Natural killer cell treated with Interleukin-12 subunit alpha and Interleukin-12 subunit beta and Interleukin-15 and Interleukin-18, amount 100 ng/mL, for 72 hours (primary cell): ENCODE results near the gene S100A14. TPM values are rescaled to one million over a fixed set of nuclear protein-coding genes. Genes with fewer than 3 reads are reported as not detected.
"Not testable (repeated sequence)": the region's sequence is repeated elsewhere in the genome, so short reads cannot be mapped to it uniquely, and the experiment has no call there.

Source experiments
- ATAC-seq, 2 donors: fragments of 150-1000 bp; cut with Tn5 transposase in 1 of 2; sonication (Bioruptor Pico), chemical (Tn5 transposase) in 1 of 2; 2 replicates each; pipeline ENCODE4 v1.10.0; 2021
- DNase-seq: peaks from one replicate; pipeline ENCODE4 v3.0.0; 2022; ENCODE audit warnings: low spot score
- H3K27ac Mint-ChIP-seq, 2 donors: 1 replicate in 1 of 2; 2 replicates in 1 of 2; pipeline ENCODE4 v1.8.0; 2022; ENCODE audit warnings: mixed read lengths in 2 of 2, mild to moderate bottlenecking in 1 of 2, moderate library complexity in 1 of 2
- H3K27me3 Mint-ChIP-seq, 2 donors: 1 replicate in 1 of 2; 2 replicates in 1 of 2; pipeline ENCODE4 v1.8.0; 2022; ENCODE audit warnings: mixed read lengths in 2 of 2
- H3K36me3 Mint-ChIP-seq: one replicate; pipeline ENCODE4 v1.8.0; 2022; ENCODE audit warnings: mixed read lengths
- H3K4me1 Mint-ChIP-seq, 2 donors: 1 replicate in 1 of 2; 2 replicates in 1 of 2; pipeline ENCODE4 v1.8.0; 2022; ENCODE audit warnings: low read depth in 2 of 2, mixed read lengths in 2 of 2, mild to moderate bottlenecking in 1 of 2
- H3K4me3 Mint-ChIP-seq: one replicate; pipeline ENCODE4 v1.8.0; 2022; ENCODE audit warnings: mixed read lengths
- H3K9me3 Mint-ChIP-seq: 2 replicates; pipeline ENCODE4 v1.8.0; 2022; ENCODE audit warnings: mixed read lengths
- total RNA-seq, 2 donors: library from RNA; stranded (reverse); gene quantifications; one replicate each; pipeline ENCODE4 v1.2.3, GENCODE V29; 2022

The S100A14 gene
- total RNA-seq, 2 donors from 2014 or later = not detected

DNA sequence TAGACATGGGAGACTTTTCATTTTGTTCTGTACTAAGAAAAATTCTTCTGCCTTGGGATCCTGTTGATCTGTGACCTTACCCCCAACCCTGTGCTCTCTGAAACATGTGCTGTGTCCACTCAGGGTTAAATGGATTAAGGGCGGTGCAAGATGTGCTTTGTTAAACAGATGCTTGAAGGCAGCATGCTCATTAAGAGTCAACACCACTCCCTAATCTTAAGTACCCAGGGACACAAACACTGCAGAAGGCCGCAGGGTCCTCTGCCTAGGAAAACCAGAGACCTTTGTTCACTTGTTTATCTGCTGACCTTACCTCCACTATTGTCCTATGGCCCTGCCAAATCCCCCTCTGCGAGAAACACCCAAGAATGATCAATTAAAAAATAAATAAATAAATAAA, 32.6 kb downstream of the S100A14 start:
- H3K9me3 Mint-ChIP-seq, ATAC-seq, H3K27ac Mint-ChIP-seq, H3K4me1 Mint-ChIP-seq, H3K36me3 Mint-ChIP-seq, H3K4me3 Mint-ChIP-seq, DNase-seq: not testable (repeated sequence)
- H3K27me3 Mint-ChIP-seq = peaks cover 24 to 32% of the 10 kb centered on the region in 2 donors

GRCh38 chr1:153582836-153583235, 33.3 kb downstream of the S100A14 start:
- not testable (repeated sequence) for H3K36me3 Mint-ChIP-seq, H3K9me3 Mint-ChIP-seq, H3K4me1 Mint-ChIP-seq, DNase-seq, ATAC-seq, H3K4me3 Mint-ChIP-seq, H3K27ac Mint-ChIP-seq
- peaks cover 28 to 38% of the 10 kb centered on the region in 2 donors for H3K27me3 Mint-ChIP-seq

- Mint-ChIP-seq H3K36me3 (no peaks in the 10 kb centered on the region), H3K27ac (no peak overlapping the region), H3K4me3 (no peak overlapping the region), H3K9me3 (no peaks in the 10 kb centered on the region), H3K4me1 (no peaks in the 10 kb centered on the region), H3K27me3 (peaks cover 23 to 24% of the 10 kb centered on the region in 2 donors)
- ATAC-seq = no peak
- DNase-seq = no peak
These were observed 37.2 kb downstream of the S100A14 start for GRCh38 chr1:153578936-153579335.

DNA sequence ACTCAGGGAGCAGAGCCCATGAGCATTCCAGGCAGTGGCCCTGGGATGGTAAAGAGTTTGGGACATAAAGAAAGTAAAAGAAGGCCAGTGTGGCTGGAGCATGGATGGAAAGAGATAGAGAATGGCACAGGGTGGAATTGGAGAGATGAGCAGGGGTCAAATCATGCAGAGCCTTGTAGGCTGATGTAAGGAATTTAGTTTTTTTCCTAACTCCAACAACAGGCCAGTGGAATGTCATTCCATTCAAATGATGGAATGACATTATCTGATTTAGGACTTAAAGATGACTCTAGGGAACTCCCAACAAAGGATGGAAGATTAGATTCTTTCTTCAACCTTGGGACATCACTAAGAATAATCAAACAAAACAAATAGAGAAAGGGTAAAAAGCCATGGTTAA, 37.6 kb downstream of the S100A14 start:
- no peaks in the 10 kb centered on the region for H3K9me3 Mint-ChIP-seq
- no peaks in the 10 kb centered on the region for H3K36me3 Mint-ChIP-seq
- H3K27me3 Mint-ChIP-seq = peaks cover 23% of the 10 kb centered on the region in 2 donors
- H3K27ac Mint-ChIP-seq = no peak overlapping the region
- no peak overlapping the region for H3K4me3 Mint-ChIP-seq
- DNase-seq (no peak), ATAC-seq (no peak)
- H3K4me1 Mint-ChIP-seq = no peaks in the 10 kb centered on the region

- ATAC-seq (no peak), DNase-seq (no peak)
- H3K36me3 Mint-ChIP-seq = no peaks in the 10 kb centered on the region
- no peak overlapping the region for H3K4me3 Mint-ChIP-seq
- H3K27ac Mint-ChIP-seq = no peak overlapping the region
- H3K4me1 Mint-ChIP-seq = peaks cover 7 to 8% of the 10 kb centered on the region in 2 donors
- H3K9me3 Mint-ChIP-seq = no peaks in the 10 kb centered on the region
- H3K27me3 Mint-ChIP-seq = peaks cover 23% of the 10 kb centered on the region in 2 donors
These were observed 38.5 kb downstream of the S100A14 start for GRCh38 chr1:153577624-153578051.

- Mint-ChIP-seq H3K27ac (no peak overlapping the region), H3K36me3 (no peaks in the 10 kb centered on the region), H3K9me3 (no peaks in the 10 kb centered on the region), H3K4me3 (no peak overlapping the region), H3K27me3 (peaks cover 23% of the 10 kb centered on the region in 2 donors), H3K4me1 (peaks cover 9 to 10% of the 10 kb centered on the region in 2 donors)
- ATAC-seq = no peak
- no peak for DNase-seq
These were observed 39.0 kb downstream of the S100A14 start for GRCh38 chr1:153577138-153577537.

- not testable (repeated sequence) for H3K4me3 Mint-ChIP-seq, H3K36me3 Mint-ChIP-seq, DNase-seq, H3K9me3 Mint-ChIP-seq, ATAC-seq, H3K27ac Mint-ChIP-seq
- H3K27me3 Mint-ChIP-seq = peaks cover 29 to 34% of the 10 kb centered on the region in 2 donors
- H3K4me1 Mint-ChIP-seq = peaks cover 10 to 12% of the 10 kb centered on the region in 2 donors
These were observed 40.6 kb downstream of the S100A14 start for GRCh38 chr1:153575497-153575896.

GRCh38 chr1:153575081-153575491, 41.0 kb downstream of the S100A14 start:
- not testable (repeated sequence) for H3K4me3 Mint-ChIP-seq, ATAC-seq, H3K36me3 Mint-ChIP-seq, H3K9me3 Mint-ChIP-seq, H3K27ac Mint-ChIP-seq, DNase-seq
- peaks cover 32 to 35% of the 10 kb centered on the region in 2 donors for H3K27me3 Mint-ChIP-seq
- peaks cover 10 to 12% of the 10 kb centered on the region in 2 donors for H3K4me1 Mint-ChIP-seq

GRCh38 chr1:153573351-153573750, 42.8 kb downstream of the S100A14 start:
- Mint-ChIP-seq H3K27me3 (peaks cover 28 to 30% of the 10 kb centered on the region in 2 donors), H3K4me1 (peaks cover 15 to 17% of the 10 kb centered on the region in 2 donors), H3K4me3 (no peak overlapping the region), H3K9me3 (no peaks in the 10 kb centered on the region), H3K36me3 (no peaks in the 10 kb centered on the region), H3K27ac (peak overlapping the region in 1 of 2 donors; percentile 77)
- no peak for DNase-seq
- no peak for ATAC-seq

- no peaks in the 10 kb centered on the region for H3K36me3 Mint-ChIP-seq
- no peak for DNase-seq
- H3K4me1 Mint-ChIP-seq = peaks cover 21 to 23% of the 10 kb centered on the region in 2 donors
- H3K27ac Mint-ChIP-seq = peak overlapping the region in 1 of 2 donors; percentile 77
- H3K27me3 Mint-ChIP-seq = peaks cover 20 to 22% of the 10 kb centered on the region in 2 donors
- peak; percentile 74 to 78 for ATAC-seq
- H3K9me3 Mint-ChIP-seq = no peaks in the 10 kb centered on the region
- no peak overlapping the region for H3K4me3 Mint-ChIP-seq
These were observed 43.5 kb downstream of the S100A14 start for GRCh38 chr1:153572569-153573015.

DNA sequence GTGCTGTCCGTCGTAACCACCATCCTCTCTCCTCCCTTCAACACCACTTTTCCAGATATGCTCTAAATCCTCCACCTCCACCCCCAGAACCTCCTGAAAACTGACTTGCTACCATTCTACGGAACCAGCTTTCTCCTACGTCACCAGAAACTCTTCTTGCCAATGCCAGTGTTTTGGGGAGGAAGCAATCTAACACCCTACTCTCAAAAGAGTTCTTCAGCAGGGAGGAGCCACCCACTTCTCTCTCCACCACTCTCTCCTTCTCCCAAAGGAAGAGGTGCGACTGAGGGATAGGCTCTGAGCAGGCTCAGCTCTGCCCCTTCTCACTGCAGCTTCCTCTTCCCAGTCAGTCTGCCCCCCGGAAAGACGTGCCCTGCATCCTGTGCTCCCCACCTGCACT, 44.4 kb downstream of the S100A14 start:
- no peak for DNase-seq
- Mint-ChIP-seq H3K4me3 (no peak overlapping the region), H3K36me3 (no peaks in the 10 kb centered on the region), H3K4me1 (peaks cover 25 to 28% of the 10 kb centered on the region in 2 donors), H3K9me3 (no peaks in the 10 kb centered on the region), H3K27me3 (peaks cover 16 to 17% of the 10 kb centered on the region in 2 donors), H3K27ac (peak overlapping the region in 1 of 2 donors; percentile 77)
- no peak for ATAC-seq

DNA sequence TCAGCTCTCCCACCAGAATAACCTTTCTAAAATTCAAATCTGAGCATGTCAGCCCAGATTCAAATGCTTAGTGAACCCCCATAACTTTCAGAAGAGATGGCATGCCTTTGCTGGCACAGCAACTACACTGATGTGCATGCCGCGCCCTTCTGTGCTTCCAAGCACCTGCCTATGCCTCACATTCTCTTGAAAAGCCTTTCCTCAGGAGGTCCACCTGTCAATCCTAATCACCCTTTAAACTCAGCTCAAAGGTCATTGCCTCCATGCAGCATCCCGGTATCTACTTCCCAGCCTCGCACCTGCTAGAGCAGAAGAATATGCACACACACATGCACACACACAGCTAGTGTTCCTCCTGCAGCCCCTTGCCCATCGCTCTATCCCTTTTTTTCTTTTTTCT, 45.3 kb downstream of the S100A14 start:
- Mint-ChIP-seq H3K9me3 (no peaks in the 10 kb centered on the region), H3K4me3 (no peak overlapping the region), H3K27ac (no peak overlapping the region), H3K27me3 (peaks cover 16 to 17% of the 10 kb centered on the region in 2 donors), H3K4me1 (peaks cover 32 to 34% of the 10 kb centered on the region in 2 donors), H3K36me3 (no peaks in the 10 kb centered on the region)
- no peak for ATAC-seq
- no peak for DNase-seq

GRCh38 chr1:153569465-153569864, 46.7 kb downstream of the S100A14 start:
- Mint-ChIP-seq H3K36me3 (no peaks in the 10 kb centered on the region), H3K27ac (peak overlapping the region in 1 of 2 donors; percentile 45), H3K9me3 (no peaks in the 10 kb centered on the region), H3K4me3 (no peak overlapping the region), H3K27me3 (peaks cover 16 to 17% of the 10 kb centered on the region in 2 donors), H3K4me1 (peaks cover 35 to 38% of the 10 kb centered on the region in 2 donors)
- DNase-seq (no peak), ATAC-seq (no peak)

- ATAC-seq = peak; percentile 34
These were observed 47.6 kb downstream of the S100A14 start for GRCh38 chr1:153568367-153569099.

More at GRCh38 chr1:153568367-153569099, 47.6 kb downstream of the S100A14 start:
- Mint-ChIP-seq H3K36me3 (no peaks in the 10 kb centered on the region), H3K9me3 (no peaks in the 10 kb centered on the region), H3K4me1 (peaks cover 35 to 38% of the 10 kb centered on the region in 2 donors), H3K27ac (peak overlapping the region; percentile 70 to 91), H3K4me3 (peak overlapping the region; percentile 45), H3K27me3 (peaks cover 16 to 17% of the 10 kb centered on the region in 2 donors)
- peak; percentile 78 for DNase-seq
